ENCODE results near the gene JUN. TPM values are rescaled to one million over a fixed set of nuclear protein-coding genes. Genes with fewer than 3 reads are reported as not detected.
A peak's percentile ranks its signal among the peaks of the same experiment; 100 is the strongest.

JUN gene
- total and polyA plus RNA-seq, 2 of the 13 experiments (the other 11 are each of a cell fraction or from before 2014, with no cell fraction given) = 18.2 to 22.3 TPM

DNA sequence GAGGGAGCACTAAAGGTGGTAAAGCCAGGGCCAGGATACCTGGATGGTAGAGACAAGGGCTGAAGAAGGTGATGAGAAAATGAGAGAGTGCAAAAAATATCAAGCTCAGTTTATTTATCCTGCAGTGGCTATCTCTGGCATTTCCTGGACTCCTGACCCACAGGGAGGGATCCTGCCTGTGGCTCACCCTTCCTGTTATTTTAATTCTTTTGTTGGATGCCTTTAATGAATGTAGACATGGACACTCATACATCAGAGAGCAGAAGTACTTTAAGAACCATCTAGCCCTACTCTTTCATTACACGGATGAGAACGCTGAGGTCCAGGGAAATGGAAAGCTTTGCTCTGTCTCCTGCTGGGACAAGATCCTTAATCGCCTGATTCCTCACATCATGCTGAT lies 20.6 kb downstream of the JUN start (continued):
- TF ChIP-seq, protein P1, sequence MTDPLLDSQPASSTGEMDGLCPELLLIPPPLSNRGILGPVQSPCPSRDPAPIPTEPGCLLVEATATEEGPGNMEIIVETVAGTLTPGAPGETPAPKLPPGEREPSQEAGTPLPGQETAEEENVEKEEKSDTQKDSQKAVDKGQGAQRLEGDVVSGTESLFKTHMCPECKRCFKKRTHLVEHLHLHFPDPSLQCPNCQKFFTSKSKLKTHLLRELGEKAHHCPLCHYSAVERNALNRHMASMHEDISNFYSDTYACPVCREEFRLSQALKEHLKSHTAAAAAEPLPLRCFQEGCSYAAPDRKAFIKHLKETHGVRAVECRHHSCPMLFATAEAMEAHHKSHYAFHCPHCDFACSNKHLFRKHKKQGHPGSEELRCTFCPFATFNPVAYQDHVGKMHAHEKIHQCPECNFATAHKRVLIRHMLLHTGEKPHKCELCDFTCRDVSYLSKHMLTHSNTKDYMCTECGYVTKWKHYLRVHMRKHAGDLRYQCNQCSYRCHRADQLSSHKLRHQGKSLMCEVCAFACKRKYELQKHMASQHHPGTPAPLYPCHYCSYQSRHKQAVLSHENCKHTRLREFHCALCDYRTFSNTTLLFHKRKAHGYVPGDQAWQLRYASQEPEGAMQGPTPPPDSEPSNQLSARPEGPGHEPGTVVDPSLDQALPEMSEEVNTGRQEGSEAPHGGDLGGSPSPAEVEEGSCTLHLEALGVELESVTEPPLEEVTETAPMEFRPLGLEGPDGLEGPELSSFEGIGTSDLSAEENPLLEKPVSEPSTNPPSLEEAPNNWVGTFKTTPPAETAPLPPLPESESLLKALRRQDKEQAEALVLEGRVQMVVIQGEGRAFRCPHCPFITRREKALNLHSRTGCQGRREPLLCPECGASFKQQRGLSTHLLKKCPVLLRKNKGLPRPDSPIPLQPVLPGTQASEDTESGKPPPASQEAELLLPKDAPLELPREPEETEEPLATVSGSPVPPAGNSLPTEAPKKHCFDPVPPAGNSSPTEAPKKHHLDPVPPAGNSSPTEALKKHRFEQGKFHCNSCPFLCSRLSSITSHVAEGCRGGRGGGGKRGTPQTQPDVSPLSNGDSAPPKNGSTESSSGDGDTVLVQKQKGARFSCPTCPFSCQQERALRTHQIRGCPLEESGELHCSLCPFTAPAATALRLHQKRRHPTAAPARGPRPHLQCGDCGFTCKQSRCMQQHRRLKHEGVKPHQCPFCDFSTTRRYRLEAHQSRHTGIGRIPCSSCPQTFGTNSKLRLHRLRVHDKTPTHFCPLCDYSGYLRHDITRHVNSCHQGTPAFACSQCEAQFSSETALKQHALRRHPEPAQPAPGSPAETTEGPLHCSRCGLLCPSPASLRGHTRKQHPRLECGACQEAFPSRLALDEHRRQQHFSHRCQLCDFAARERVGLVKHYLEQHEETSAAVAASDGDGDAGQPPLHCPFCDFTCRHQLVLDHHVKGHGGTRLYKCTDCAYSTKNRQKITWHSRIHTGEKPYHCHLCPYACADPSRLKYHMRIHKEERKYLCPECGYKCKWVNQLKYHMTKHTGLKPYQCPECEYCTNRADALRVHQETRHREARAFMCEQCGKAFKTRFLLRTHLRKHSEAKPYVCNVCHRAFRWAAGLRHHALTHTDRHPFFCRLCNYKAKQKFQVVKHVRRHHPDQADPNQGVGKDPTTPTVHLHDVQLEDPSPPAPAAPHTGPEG (CRISPR knock-in tag; IDR thresholded peaks at IDR 0.05) = no peak
- no peak for TF ChIP-seq FOXP1 (IDR thresholded peaks at IDR 0.05)
- TF ChIP-seq FOXP1 (CRISPR knock-in tag; IDR thresholded peaks at IDR 0.05) = 0 out of 2 replicates have a peak, but pooled peaks have one; percentile 14
- TF ChIP-seq, protein P2, sequence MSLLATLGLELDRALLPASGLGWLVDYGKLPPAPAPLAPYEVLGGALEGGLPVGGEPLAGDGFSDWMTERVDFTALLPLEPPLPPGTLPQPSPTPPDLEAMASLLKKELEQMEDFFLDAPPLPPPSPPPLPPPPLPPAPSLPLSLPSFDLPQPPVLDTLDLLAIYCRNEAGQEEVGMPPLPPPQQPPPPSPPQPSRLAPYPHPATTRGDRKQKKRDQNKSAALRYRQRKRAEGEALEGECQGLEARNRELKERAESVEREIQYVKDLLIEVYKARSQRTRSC (CRISPR knock-in tag; IDR thresholded peaks at IDR 0.05; ENCODE audit: low read depth) = no peak
- no peak for TF ChIP-seq NR2F6 (IDR thresholded peaks at IDR 0.05)
- TF ChIP-seq NR2F6 (CRISPR knock-in tag; IDR thresholded peaks at IDR 0.05) = peak; percentile 20; the same call in 1 of the 2 replicates
- TF ChIP-seq ZNF766 (CRISPR knock-in tag; IDR thresholded peaks at IDR 0.05; ENCODE audit: borderline replicate concordance) = no peak
- TF ChIP-seq POLR2A (IDR thresholded peaks at IDR 0.05; ENCODE audit: insufficient read depth in 1 of 2, low read depth in 2 of 2, low read length in 2 of 2) = no peak
- no peak for TF ChIP-seq MXI1 (IDR thresholded peaks at IDR 0.05; ENCODE audit: borderline replicate concordance, low read depth, low read length)
- no peak for TF ChIP-seq KDM3A (CRISPR knock-in tag; IDR thresholded peaks at IDR 0.05; ENCODE audit: low read depth)
- no peak for TF ChIP-seq IKZF4 (CRISPR knock-in tag; IDR thresholded peaks at IDR 0.05; ENCODE audit: borderline replicate concordance, low read depth, not compliant biosample characterization)
- TF ChIP-seq ZNF75D (CRISPR knock-in tag; IDR thresholded peaks at IDR 0.05; ENCODE audit: borderline replicate concordance) = no peak
- TF ChIP-seq ZNF614 (CRISPR knock-in tag; IDR thresholded peaks at IDR 0.05; ENCODE audit: borderline replicate concordance) = no peak
- TF ChIP-seq KLF12 (CRISPR knock-in tag; IDR thresholded peaks at IDR 0.05; ENCODE audit: borderline replicate concordance) = no peak
- no peak for TF ChIP-seq HMGA1 (CRISPR knock-in tag; conservative IDR thresholded peaks at IDR 0.05)
- no peak for TF ChIP-seq KDM5A (IDR thresholded peaks at IDR 0.05; ENCODE audit: borderline replicate concordance, low read length)
- no peak for TF ChIP-seq CBX2 (IDR thresholded peaks at IDR 0.05; ENCODE audit: low read depth, low read length)
- TF ChIP-seq CBX2 (CRISPR knock-in tag; IDR thresholded peaks at IDR 0.05; ENCODE audit: low read depth) = no peak
- no peak for TF ChIP-seq IRF2 (CRISPR knock-in tag; IDR thresholded peaks at IDR 0.05)
- TF ChIP-seq, protein P3, sequence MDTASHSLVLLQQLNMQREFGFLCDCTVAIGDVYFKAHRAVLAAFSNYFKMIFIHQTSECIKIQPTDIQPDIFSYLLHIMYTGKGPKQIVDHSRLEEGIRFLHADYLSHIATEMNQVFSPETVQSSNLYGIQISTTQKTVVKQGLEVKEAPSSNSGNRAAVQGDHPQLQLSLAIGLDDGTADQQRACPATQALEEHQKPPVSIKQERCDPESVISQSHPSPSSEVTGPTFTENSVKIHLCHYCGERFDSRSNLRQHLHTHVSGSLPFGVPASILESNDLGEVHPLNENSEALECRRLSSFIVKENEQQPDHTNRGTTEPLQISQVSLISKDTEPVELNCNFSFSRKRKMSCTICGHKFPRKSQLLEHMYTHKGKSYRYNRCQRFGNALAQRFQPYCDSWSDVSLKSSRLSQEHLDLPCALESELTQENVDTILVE (CRISPR knock-in tag; IDR thresholded peaks at IDR 0.05) = no peak
- TF ChIP-seq ZNF773 (CRISPR knock-in tag; IDR thresholded peaks at IDR 0.05; ENCODE audit: borderline replicate concordance) = no peak
- TF ChIP-seq ZNF652 (CRISPR knock-in tag; IDR thresholded peaks at IDR 0.05; ENCODE audit: borderline replicate concordance, low read depth) = no peak
- no peak for TF ChIP-seq HNF4G (IDR thresholded peaks at IDR 0.05; ENCODE audit: borderline replicate concordance, low read depth, low read length)
- TF ChIP-seq HNF4G (CRISPR knock-in tag; IDR thresholded peaks at IDR 0.05; ENCODE audit: borderline replicate concordance, low read depth) = no peak
- TF ChIP-seq GABPB1 (CRISPR knock-in tag; IDR thresholded peaks at IDR 0.05) = no peak

Measured in HepG2 (cell line).